Neuron (in vitro differentiated cells): Measurements from ENCODE around the gene GLT8D2.

Experiments
- H2AFZ ChIP-seq: one replicate; pipeline ENCODE4 v1.6.1; 2013; ENCODE audit warnings: low read depth, mild to moderate bottlenecking, inconsistent platforms, low read length, moderate library complexity
- H3K27me3 ChIP-seq: one replicate; pipeline ENCODE4 v1.6.1; 2013; ENCODE audit warnings: low read length; ENCODE audit not compliant: insufficient read depth
- H3K36me3 ChIP-seq: one replicate; pipeline ENCODE4 v1.6.1; 2013; ENCODE audit warnings: low read length; ENCODE audit not compliant: insufficient read depth
- H3K4me1 ChIP-seq: one replicate; pipeline ENCODE4 v1.6.1; 2013; ENCODE audit warnings: low read length; ENCODE audit not compliant: insufficient read depth
- H3K4me3 ChIP-seq: 2 replicates; pipeline ENCODE4 v1.5.1; 2013; ENCODE audit warnings: mild to moderate bottlenecking, low read length, moderate library complexity
- H3K9me3 ChIP-seq: one replicate; pipeline ENCODE4 v1.6.1; 2013; ENCODE audit warnings: low read length

Gene GLT8D2

DNA sequence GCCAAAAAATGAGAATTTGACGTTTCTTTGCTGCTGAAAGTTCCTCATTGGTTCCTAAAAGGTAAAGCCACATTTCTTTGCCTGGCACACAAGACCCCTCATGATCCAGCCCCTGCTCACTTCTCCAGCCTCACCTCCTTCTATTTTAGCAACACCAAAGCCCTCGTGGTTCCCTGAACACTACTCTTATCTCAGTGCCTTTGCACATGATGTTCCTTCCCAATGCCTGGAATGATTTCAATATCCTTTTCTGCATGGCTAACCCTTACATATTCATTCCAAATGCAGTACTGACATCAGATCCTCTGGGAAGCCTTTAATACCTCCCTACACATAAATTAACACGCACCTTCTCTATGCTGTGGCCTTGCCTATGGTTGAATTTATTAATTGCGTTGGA, 39.9 kb downstream of the GLT8D2 start:
- Histone ChIP-seq H3K4me1 (no peaks in the 10 kb centered on the region), H3K27me3 (no peaks in the 10 kb centered on the region), H3K36me3 (no peaks in the 10 kb centered on the region), H2AFZ (no peak overlapping the region), H3K4me3 (no peak overlapping the region), H3K9me3 (no peaks in the 10 kb centered on the region)

DNA sequence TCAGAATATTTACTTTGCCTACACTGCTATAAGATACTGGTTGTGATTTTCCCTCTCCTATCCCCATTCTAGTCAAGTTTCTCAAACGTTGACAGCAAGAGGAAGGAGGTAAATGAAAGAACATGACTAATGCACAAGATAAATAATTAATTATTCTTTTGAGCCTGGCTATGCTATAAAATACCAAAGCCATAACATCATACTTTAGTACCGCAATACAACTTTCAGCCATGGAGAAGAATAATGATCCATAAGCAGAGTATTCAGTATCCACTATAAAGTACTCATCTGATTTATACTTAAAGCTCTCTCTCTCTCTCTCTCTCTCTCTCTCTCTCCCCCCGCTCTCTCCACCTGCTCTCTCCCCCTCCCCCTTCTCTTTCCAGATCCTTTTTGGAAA, 43.1 kb downstream of the GLT8D2 start:
- H3K9me3 ChIP-seq: no peaks in the 10 kb centered on the region
- no peak overlapping the region for H3K4me3 ChIP-seq
- H2AFZ ChIP-seq: no peak overlapping the region
- no peaks in the 10 kb centered on the region for H3K36me3 ChIP-seq
- no peaks in the 10 kb centered on the region for H3K27me3 ChIP-seq
- no peaks in the 10 kb centered on the region for H3K4me1 ChIP-seq

DNA sequence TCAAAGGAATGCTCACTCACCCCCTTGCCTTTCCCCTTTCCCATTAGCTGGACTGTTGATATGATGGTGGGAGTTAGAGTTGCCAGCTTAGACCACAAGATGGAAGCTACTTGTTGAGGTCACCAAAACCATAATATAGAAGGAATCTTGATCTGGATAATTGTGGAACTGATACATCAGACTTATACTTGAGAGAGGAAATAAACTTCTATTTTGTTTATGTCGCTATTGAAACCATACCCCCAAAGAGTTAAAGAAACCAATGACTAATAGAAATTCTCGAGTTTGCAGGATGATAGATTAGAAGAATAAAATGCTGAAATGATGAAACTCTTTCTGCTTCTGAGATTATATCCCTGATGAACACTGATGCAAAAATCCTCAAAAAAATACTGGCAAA, 46.4 kb downstream of the GLT8D2 start:
- H3K9me3 ChIP-seq: no peaks in the 10 kb centered on the region
- H2AFZ ChIP-seq: no peak overlapping the region
- no peaks in the 10 kb centered on the region for H3K36me3 ChIP-seq
- H3K4me1 ChIP-seq: no peaks in the 10 kb centered on the region
- H3K4me3 ChIP-seq: no peak overlapping the region
- H3K27me3 ChIP-seq: no peaks in the 10 kb centered on the region

DNA sequence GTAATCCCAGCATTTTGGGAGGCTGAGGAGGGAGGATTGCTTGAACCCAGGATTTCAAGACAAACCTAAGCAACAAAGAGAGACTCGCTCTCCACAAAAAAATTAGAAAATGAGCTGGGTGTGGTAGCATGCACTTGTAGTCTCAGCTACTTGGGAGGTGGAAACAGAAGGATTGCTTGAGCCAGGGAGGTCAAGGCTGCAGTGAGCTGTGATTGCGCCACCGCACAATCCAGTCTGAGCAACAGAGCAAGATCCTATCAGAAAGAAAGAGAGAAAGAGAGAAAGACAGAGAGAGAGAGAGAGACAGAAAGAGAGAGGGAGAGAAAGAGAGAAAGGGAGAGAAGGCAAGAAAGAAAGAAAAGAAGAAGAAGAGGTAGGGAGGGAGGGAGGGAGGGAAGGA, 47.3 kb downstream of the GLT8D2 start:
- Histone ChIP-seq H3K4me3 (no peak overlapping the region), H3K4me1 (no peaks in the 10 kb centered on the region), H3K36me3 (no peaks in the 10 kb centered on the region), H2AFZ (no peak overlapping the region), H3K9me3 (no peaks in the 10 kb centered on the region), H3K27me3 (no peaks in the 10 kb centered on the region)

DNA sequence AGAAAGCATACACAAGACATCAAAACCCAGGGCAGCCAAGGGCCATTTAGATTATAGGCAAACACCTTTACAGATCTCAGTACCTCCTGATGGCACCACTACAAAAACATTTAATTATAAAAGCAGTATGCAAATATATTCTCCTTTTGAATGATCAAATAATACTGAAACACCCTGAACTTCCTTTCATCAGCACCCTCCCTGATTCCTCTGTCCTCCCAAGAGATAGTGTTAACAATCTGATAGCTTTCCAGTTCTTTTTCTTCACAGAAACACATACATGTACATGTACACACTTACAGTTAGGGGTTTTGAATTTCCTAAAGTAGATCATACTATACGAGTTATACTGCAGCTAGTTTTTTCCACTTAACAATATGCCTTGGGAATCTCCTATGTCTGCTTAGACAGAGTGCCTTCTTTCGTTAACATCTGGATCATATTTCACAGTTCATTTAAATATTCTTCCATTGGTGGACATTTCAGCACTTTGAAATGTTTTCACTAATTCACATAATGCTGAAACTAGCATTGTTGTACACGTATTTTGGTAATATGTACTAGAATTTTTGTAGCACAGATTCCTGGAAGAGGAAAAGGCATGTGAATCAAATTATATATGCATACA, 49.1 kb downstream of the GLT8D2 start:
- no peak overlapping the region for H2AFZ ChIP-seq
- H3K4me1 ChIP-seq: no peaks in the 10 kb centered on the region
- no peaks in the 10 kb centered on the region for H3K9me3 ChIP-seq
- H3K36me3 ChIP-seq: no peaks in the 10 kb centered on the region
- H3K27me3 ChIP-seq: no peaks in the 10 kb centered on the region
- H3K4me3 ChIP-seq: no peak overlapping the region

DNA sequence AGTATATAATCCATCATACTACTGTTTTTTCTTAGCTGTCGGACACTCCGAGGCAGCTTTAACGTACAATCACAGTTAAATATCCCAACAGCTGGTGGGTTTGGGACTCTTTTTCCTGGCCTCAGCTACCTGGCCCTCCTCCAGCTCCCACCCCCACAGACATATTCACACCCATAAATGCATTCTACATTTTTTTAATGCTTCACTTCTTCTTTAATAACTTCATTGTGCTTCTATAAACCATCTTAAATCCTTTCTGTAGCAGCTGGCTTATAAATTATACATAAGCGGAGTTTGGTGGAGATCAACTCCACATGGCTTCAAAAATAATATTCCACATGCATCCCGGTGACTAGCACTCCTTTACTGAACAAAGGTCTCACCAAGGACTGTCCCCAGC, 51.0 kb downstream of the GLT8D2 start:
- Histone ChIP-seq H3K4me3 (no peak overlapping the region), H3K27me3 (no peaks in the 10 kb centered on the region), H3K4me1 (no peaks in the 10 kb centered on the region), H3K36me3 (no peaks in the 10 kb centered on the region), H2AFZ (no peak overlapping the region), H3K9me3 (no peaks in the 10 kb centered on the region)

DNA sequence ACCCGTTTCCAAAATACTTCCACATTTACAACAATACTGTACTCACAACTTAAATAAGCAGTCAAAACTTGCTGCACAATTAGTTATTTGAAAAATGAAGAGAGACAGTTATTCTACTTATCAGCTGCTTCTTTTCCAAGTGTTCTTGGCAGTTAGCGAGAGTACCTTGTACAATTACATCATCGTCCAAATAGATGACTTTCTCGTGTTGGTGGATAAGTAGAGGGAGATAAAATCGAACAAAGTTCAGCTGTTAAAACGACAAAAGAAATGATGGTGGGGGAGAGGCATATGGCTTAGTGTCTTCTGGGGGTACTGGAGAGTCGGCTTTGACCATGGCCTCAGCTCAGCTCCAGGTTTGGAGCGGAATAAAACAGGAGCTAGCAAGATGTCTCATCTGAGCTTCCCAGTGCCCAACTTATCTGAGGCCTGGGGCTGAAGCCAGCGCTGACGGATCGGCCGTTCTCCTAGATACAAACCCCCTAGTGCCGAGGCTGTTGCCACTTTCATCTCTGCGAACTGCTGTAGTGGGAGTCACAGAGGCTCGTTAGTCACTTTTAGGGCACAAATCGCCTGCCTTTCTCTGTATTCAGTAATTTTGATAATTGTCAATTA, 52.6 kb downstream of the GLT8D2 start:
- H3K4me1 ChIP-seq: no peaks in the 10 kb centered on the region
- H3K27me3 ChIP-seq: no peaks in the 10 kb centered on the region
- no peak overlapping the region for H3K4me3 ChIP-seq
- H3K36me3 ChIP-seq: no peaks in the 10 kb centered on the region
- H3K9me3 ChIP-seq: no peaks in the 10 kb centered on the region
- H2AFZ ChIP-seq: no peak overlapping the region

DNA sequence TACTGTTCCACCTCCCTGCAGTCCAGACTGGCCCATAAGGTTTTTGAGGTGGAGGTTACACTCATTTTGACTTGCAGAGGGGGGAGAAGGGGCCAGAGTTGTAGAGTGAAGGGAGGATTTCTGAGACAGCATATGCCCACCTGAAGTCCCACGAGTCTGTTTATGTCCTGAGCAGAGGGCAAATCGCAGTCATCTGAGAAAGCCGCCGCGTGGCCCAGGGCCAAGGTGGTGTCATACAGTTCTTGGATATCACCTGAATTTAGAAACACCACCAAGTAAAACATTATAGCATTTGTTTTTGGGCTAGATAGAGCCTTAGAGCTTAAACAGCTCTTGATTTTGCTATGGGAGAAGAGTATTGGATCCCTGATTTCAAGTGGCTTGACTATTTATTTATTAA, 53.4 kb downstream of the GLT8D2 start:
- no peaks in the 10 kb centered on the region for H3K36me3 ChIP-seq
- no peak overlapping the region for H3K4me3 ChIP-seq
- no peaks in the 10 kb centered on the region for H3K27me3 ChIP-seq
- no peaks in the 10 kb centered on the region for H3K4me1 ChIP-seq
- H2AFZ ChIP-seq: no peak overlapping the region
- no peaks in the 10 kb centered on the region for H3K9me3 ChIP-seq

DNA sequence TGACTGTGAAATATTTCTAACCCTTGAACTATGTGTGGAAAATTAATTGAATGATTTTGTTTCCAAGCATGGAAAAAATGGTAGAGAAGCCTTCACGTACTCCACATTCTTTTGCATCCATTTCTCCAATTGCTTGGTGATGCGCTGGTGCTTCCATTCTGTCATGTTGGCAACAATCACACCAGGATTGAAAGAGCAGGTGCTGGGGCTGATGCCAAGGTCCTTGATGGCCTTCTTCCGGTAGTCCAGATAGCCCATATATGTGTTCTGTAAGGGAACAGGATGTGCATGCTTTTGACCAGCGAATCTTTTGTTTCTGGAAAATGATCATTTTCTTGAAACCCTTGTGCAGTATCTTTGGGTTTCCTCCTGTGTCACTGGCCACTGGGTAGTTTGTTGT, 55.8 kb downstream of the GLT8D2 start:
- Histone ChIP-seq H3K27me3 (no peaks in the 10 kb centered on the region), H3K36me3 (peaks cover 5% of the 10 kb centered on the region), H3K9me3 (no peaks in the 10 kb centered on the region), H3K4me3 (no peak overlapping the region), H2AFZ (no peak overlapping the region), H3K4me1 (no peaks in the 10 kb centered on the region)

DNA sequence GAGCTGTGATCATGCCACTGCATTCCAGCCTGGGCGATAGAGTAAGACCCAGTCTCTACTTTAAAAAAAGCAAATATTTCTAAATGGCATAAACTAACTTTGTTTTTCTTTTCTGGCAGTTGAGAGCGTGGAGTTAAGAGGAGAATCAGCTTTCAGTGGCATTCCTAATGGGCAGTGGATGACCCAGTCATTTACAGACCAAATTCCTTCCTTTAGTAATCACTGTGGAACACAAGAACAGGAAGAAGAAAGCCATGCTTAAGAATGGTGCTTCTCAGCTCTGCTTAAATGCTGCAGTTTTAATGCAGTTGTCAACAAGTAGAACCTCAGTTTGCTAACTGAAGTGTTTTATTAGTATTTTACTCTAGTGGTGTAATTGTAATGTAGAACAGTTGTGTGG, 63.2 kb downstream of the GLT8D2 start:
- Histone ChIP-seq H3K27me3 (no peaks in the 10 kb centered on the region), H3K36me3 (peaks cover 61% of the 10 kb centered on the region), H3K4me3 (no peak overlapping the region), H2AFZ (no peak overlapping the region), H3K9me3 (no peaks in the 10 kb centered on the region), H3K4me1 (no peaks in the 10 kb centered on the region)

DNA sequence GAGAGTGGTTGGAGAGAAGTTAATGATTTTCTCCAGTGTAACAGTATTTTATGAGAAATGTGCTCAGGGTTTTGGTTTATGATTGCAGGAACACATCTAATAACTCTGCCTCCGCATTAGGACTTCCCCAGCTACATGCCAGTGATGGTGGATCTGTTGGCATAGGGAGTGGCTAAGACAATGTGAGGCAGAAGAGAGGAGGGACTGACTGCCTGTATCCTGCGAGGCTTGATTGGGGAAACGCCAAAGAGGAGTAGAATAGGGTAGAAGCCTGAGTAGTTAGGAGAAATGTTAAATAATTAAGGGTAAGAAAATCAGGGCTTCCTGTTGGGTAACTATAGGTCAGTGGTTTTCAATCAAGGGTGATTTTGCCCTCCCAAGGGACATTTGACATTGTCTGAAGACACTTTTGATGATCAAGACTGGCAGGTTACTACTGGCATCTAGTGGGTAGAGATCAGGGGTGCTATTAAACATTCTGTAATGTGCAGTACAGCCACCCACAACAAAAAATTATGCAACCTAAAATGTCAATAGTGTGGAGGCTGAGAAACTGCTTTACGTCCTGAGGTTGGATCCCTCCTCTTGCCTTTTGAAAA, 71.5 kb downstream of the GLT8D2 start:
- Histone ChIP-seq H3K9me3 (no peaks in the 10 kb centered on the region), H3K4me1 (no peaks in the 10 kb centered on the region)

DNA sequence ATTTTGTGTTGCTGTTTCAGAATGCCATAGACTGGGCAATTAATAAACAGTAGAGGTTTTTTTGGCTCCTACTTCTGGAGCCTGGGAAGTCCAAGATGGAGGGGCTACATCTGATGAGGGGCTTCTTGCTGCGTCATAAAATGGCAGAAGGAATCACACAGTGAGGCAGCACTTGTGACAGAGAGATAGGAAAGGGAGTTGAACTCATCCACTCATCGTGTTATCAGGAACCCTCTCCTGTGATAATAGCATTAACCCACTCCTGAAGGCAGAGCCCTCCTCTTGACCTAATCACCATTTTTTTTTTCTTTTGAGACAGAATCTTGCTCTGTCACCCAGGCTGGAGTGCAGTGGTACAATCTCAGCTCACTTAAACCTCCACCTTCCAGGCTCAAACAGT, 74.6 kb downstream of the GLT8D2 start:
- Histone ChIP-seq H3K27me3 (no peaks in the 10 kb centered on the region), H3K9me3 (no peaks in the 10 kb centered on the region), H3K4me3 (no peak overlapping the region), H3K36me3 (peaks cover 42% of the 10 kb centered on the region), H2AFZ (no peak overlapping the region), H3K4me1 (no peaks in the 10 kb centered on the region)

More for the DNA sequence above, 71.5 kb downstream of the GLT8D2 start:
- Histone ChIP-seq H3K27me3 (no peaks in the 10 kb centered on the region), H2AFZ (no peak overlapping the region), H3K4me3 (no peak overlapping the region), H3K36me3 (peaks cover 66% of the 10 kb centered on the region)

DNA sequence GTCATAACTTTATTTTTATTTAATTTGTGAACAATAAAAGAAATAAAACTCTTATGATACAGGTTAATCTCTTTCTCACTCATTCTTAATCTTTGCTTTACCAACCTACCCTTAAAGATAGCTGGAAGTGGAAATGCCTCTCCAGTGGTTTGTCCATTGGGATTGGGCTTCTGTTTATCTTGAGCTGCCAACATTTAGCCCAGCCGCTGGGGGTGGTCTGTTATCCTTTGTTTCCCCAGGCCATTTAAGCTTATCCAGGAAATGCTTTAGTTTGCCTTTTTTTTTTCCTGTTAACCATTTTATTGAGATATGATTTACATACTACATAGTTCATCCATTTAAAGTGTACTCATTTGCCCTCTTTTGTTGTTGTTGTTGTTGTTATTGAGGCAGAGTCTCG, 76.1 kb downstream of the GLT8D2 start:
- no peak overlapping the region for H2AFZ ChIP-seq
- peaks cover 41% of the 10 kb centered on the region for H3K36me3 ChIP-seq
- H3K4me1 ChIP-seq: no peaks in the 10 kb centered on the region
- H3K4me3 ChIP-seq: no peak overlapping the region
- H3K27me3 ChIP-seq: no peaks in the 10 kb centered on the region
- H3K9me3 ChIP-seq: no peaks in the 10 kb centered on the region

DNA sequence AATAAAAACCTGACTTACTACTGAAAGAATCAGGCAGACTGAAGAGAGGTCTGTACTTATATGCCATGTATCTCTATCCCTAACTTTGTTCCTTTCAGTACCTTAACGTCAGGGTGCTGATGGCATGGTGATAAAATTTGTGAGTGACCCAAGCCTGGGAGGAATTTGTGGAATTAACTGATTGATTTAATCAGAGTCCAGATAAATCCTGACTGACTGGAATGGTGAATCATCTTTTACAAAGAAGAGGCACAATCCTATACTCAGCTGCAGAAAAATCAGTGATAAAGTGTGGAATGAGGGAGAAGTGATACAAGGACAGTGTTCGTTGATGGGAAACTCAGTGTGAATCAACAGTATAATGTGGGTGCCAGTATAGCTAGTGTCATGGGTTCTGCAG, 80.6 kb downstream of the GLT8D2 start:
- Histone ChIP-seq H3K4me3 (no peak overlapping the region), H2AFZ (no peak overlapping the region), H3K36me3 (peaks cover 24% of the 10 kb centered on the region), H3K9me3 (no peaks in the 10 kb centered on the region), H3K4me1 (peaks cover 11% of the 10 kb centered on the region), H3K27me3 (no peaks in the 10 kb centered on the region)
